Activated naive CD4-positive, alpha-beta T cell treated with anti-CD3 and anti-CD28 coated beads, Interleukin-2, amount 10 ng/mL, durations not matched to agents 7 days and 5 days (primary cell): ENCODE measurements around the gene PICK1.

Experiments used
- CTCF ChIA-PET: fragments of 350-600 bp; sonication (Branson Sonifier 250); formaldehyde crosslinking; loops from one replicate; lab custom pipeline; 2021; ENCODE audit warnings: antibody characterized with exemption; lab: Charles Lee
- DNase-seq: peaks from one replicate; pipeline ENCODE4 v3.0.0-alpha.2; 2020
- H3K27ac Mint-ChIP-seq: one replicate; pipeline ENCODE4 v1.8.0; 2021; ENCODE audit warnings: mild to moderate bottlenecking, moderate library complexity, mixed read lengths
- H3K27me3 Mint-ChIP-seq: one replicate; pipeline ENCODE4 v1.8.0; 2021; ENCODE audit warnings: mild to moderate bottlenecking, mixed read lengths
- H3K36me3 Mint-ChIP-seq: one replicate; pipeline ENCODE4 v1.8.0; 2021; ENCODE audit warnings: mixed read lengths
- H3K4me1 Mint-ChIP-seq: one replicate; pipeline ENCODE4 v1.8.0; 2021; ENCODE audit warnings: mixed read lengths
- H3K4me3 Mint-ChIP-seq: one replicate; pipeline ENCODE4 v1.8.0; 2021; ENCODE audit warnings: mild to moderate bottlenecking, moderate library complexity, mixed read lengths
- H3K9me3 Mint-ChIP-seq: one replicate; pipeline ENCODE4 v1.8.0; 2021; ENCODE audit warnings: mixed read lengths

PICK1 gene

DNA sequence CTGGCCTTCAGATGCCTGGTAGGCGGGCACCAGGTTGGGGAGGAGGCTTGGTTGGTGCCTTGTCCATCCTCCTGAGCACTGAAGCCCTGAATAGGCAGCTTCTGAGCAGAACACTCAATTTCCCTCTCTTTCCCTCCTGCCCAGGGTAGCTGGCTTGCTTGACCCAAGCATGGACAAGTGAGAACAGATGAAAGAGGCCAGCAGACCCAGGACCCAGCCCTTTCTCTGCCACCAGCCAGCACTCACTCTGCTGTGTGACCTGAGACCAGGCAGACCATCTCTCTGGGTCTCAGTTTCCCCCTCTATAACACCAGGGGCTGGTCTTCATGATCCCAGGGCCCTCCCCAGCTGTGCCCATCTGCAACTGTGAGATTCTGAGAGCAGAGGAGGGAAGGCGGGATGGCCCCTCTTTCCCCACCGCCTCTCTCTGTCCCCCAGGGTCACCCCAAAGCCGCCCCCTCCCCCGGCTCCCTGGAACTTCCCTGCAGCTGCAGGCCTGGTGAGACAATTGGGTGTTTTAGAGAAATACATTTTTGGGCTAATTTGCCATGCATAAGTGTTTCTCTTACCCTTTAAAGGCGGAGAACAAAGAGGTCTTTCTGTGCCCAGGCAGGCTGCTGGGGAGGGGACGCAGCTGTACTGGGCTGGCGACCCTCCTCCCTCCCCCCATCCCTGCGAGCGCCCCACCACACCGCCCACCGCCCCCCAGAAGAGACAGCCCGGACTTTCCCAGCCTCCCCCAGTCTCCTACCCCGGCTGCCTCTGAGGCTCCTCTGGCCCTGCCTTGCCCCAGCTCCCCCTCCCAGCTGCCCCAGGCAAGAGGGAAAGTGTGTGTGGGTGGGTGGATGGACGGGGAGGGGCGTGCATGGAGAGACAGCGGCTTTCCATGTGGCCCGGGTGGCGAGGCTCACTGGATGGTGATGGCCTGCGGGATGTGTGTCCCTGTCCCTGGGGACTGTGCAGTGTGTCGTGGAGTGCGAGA, 30.8 kb upstream of the PICK1 start:
- CTCF ChIA-PET, result no interaction called here
- Mint-ChIP-seq H3K27ac (no peak overlapping the region), H3K9me3 (no peaks in the 10 kb centered on the region), H3K36me3 (no peaks in the 10 kb centered on the region), H3K4me1 (no peaks in the 10 kb centered on the region), H3K27me3 (peaks cover 6% of the 10 kb centered on the region), H3K4me3 (no peak overlapping the region)
- DNase-seq, result no peak

GRCh38 chr22:38027487-38027886, 29.7 kb upstream of the PICK1 start:
- CTCF ChIA-PET, result no interaction called here
- DNase-seq, result no peak
- Mint-ChIP-seq H3K4me3 (no peak overlapping the region), H3K27ac (no peak overlapping the region), H3K36me3 (no peaks in the 10 kb centered on the region), H3K4me1 (no peaks in the 10 kb centered on the region), H3K27me3 (peaks cover 6% of the 10 kb centered on the region), H3K9me3 (no peaks in the 10 kb centered on the region)

DNA sequence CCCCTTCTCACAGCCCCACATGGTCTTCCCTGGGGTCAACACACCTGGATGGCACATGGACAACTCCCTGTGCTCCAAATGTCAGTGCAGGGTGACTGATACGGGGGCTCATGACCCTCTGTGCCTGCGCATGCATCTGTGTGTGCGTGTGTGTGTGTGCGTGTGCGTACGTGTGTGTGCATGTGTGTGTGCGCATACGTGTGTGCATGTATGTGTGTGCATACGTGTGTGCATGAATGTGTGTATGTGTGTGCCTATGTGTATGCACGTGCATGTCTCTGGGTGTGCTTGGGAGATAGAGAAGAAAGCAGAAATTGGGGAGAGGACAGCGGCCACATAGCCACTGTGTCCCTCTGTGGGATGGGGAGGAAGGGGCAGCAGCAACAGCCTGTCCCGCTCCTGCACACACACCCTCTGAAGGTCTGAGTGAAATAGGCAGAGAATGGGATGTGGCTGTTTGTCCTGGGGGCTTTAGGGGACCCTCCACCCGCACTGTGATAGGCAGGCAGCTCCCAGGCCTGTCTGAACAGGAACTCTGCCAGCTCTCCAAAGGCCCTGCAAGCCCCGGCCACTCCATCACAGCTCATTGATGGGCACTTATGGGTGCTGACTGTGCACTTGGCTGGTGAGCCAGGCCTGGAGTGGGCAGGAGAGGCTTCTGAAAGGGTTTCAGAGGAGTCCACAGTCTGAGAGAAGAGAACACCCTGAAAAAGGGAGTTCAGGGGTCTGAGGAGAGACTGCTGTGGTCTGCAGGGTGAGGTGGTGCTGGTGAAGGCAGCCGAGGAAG, 28.7 kb upstream of the PICK1 start:
- H3K4me3 Mint-ChIP-seq, result no peak overlapping the region
- no peaks in the 10 kb centered on the region for H3K36me3 Mint-ChIP-seq
- no peaks in the 10 kb centered on the region for H3K4me1 Mint-ChIP-seq
- H3K9me3 Mint-ChIP-seq, result no peaks in the 10 kb centered on the region
- peaks cover 6% of the 10 kb centered on the region for H3K27me3 Mint-ChIP-seq
- CTCF ChIA-PET, result interaction anchor here (0.8 kb wide), 1 partner anchor 24 kb away, joined by 4 read pairs; no protein-coding TSS in a partner anchor
- H3K27ac Mint-ChIP-seq, result no peak overlapping the region
- no peak for DNase-seq

DNA sequence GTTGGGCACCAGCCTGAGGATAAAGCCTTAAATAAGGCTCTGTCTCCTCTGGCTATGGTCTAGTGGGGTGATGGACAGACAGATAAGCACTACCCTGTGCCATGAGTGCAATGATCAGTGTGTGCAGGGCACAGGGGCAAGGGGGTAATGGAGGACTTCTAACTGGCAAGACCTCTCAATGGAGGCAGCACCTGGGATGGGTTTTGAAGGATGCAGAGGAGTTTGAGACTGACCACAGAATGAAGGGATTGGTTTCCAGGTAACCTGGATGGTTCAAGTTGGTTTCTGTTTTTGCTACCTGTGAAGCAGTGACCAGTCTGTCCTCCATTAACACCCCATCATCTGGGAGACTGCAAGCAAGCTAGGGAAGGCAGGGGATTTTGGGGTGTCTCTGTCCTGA, 27.8 kb upstream of the PICK1 start:
- no peaks in the 10 kb centered on the region for H3K36me3 Mint-ChIP-seq
- H3K27me3 Mint-ChIP-seq, result peaks cover 6% of the 10 kb centered on the region
- CTCF ChIA-PET, result interaction anchor here (0.8 kb wide), 1 partner anchor 23 kb away, joined by 4 read pairs; no protein-coding TSS in a partner anchor
- no peak for DNase-seq
- no peak overlapping the region for H3K27ac Mint-ChIP-seq
- no peak overlapping the region for H3K4me3 Mint-ChIP-seq
- no peaks in the 10 kb centered on the region for H3K9me3 Mint-ChIP-seq
- no peaks in the 10 kb centered on the region for H3K4me1 Mint-ChIP-seq

DNA sequence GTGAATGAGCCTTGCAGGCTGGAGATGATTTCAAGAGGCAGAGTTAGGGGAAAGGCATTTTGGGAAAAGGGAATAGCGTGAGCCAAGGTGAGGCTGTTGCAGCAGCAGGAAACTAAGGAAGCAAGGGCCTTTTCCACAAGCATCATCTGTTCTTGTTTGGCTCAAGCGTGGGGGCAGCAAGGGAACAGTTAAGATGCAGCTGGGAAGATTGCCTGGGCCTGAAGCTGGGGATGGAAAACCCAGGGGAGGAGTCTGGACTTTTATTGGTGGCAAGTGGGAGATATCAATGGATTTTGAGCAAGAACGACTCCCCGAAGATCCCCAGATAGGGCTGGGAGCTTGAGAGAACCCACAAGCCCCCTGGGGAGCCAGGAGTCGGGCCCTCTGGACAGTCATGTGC, 27.3 kb upstream of the PICK1 start:
- H3K27ac Mint-ChIP-seq, result no peak overlapping the region
- peaks cover 6% of the 10 kb centered on the region for H3K27me3 Mint-ChIP-seq
- H3K9me3 Mint-ChIP-seq, result no peaks in the 10 kb centered on the region
- no peak for DNase-seq
- H3K4me1 Mint-ChIP-seq, result no peaks in the 10 kb centered on the region
- H3K36me3 Mint-ChIP-seq, result no peaks in the 10 kb centered on the region
- H3K4me3 Mint-ChIP-seq, result no peak overlapping the region
- CTCF ChIA-PET, result no interaction called here

DNA sequence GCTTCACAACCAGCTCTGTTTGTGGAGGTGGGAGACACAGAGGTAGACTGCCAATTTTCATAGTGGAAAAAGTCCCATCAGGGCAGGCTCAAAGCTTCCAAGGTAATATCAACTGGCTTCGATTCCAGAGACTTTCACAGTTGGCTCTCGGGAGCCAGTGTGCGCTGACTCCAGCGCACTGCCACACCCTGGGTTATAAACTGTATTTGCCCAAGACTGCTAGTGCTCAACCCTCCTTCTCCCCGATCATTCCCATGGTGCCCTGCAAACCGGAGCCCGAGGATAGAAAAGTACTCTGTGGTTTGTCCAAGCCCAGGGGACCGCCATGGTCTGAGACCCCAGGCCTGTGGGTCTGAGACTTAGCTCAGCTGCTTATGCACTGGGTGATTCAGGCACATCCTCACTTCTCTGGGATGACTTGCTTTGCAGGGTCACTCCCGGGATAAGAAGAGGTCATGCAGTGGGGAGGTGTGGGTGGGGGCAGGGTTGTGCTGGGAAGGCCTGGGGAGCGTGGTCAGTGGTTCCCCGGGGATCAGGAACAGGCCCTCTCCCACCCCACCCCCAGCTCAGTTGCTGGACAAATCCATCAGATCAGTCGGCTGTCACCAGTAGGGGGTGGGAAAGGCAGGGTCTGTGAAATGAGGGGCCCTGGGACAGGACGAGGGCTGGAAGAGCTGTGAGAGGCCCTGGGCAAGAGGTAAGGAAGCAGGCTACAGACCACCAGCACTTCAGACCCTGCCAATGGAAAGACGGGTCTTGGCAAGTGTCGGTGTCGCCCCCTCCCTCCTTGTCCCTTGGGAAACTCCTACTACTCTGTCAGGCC, 26.7 kb upstream of the PICK1 start:
- Mint-ChIP-seq H3K9me3 (no peaks in the 10 kb centered on the region), H3K36me3 (no peaks in the 10 kb centered on the region), H3K27ac (no peak overlapping the region), H3K27me3 (peaks cover 6% of the 10 kb centered on the region), H3K4me3 (no peak overlapping the region), H3K4me1 (no peaks in the 10 kb centered on the region)
- no peak for DNase-seq
- CTCF ChIA-PET, result no interaction called here

GRCh38 chr22:38031491-38031890, 25.7 kb upstream of the PICK1 start:
- H3K36me3 Mint-ChIP-seq, result no peaks in the 10 kb centered on the region
- H3K27ac Mint-ChIP-seq, result no peak overlapping the region
- CTCF ChIA-PET, result no interaction called here
- no peak for DNase-seq
- peaks cover 6% of the 10 kb centered on the region for H3K27me3 Mint-ChIP-seq
- no peaks in the 10 kb centered on the region for H3K4me1 Mint-ChIP-seq
- H3K9me3 Mint-ChIP-seq, result no peaks in the 10 kb centered on the region
- no peak overlapping the region for H3K4me3 Mint-ChIP-seq

GRCh38 chr22:38032681-38033521, 24.3 kb upstream of the PICK1 start:
- peaks cover 6% of the 10 kb centered on the region for H3K27me3 Mint-ChIP-seq
- H3K4me3 Mint-ChIP-seq, result no peak overlapping the region
- no peaks in the 10 kb centered on the region for H3K9me3 Mint-ChIP-seq
- no peaks in the 10 kb centered on the region for H3K36me3 Mint-ChIP-seq
- CTCF ChIA-PET, result interaction anchor here (0.6 to 0.9 kb wide), 2 partner anchors 38 to 69 kb away, joined by 3 to 4 read pairs; no protein-coding TSS in a partner anchor
- no peak for DNase-seq
- H3K4me1 Mint-ChIP-seq, result no peaks in the 10 kb centered on the region
- H3K27ac Mint-ChIP-seq, result no peak overlapping the region

DNA sequence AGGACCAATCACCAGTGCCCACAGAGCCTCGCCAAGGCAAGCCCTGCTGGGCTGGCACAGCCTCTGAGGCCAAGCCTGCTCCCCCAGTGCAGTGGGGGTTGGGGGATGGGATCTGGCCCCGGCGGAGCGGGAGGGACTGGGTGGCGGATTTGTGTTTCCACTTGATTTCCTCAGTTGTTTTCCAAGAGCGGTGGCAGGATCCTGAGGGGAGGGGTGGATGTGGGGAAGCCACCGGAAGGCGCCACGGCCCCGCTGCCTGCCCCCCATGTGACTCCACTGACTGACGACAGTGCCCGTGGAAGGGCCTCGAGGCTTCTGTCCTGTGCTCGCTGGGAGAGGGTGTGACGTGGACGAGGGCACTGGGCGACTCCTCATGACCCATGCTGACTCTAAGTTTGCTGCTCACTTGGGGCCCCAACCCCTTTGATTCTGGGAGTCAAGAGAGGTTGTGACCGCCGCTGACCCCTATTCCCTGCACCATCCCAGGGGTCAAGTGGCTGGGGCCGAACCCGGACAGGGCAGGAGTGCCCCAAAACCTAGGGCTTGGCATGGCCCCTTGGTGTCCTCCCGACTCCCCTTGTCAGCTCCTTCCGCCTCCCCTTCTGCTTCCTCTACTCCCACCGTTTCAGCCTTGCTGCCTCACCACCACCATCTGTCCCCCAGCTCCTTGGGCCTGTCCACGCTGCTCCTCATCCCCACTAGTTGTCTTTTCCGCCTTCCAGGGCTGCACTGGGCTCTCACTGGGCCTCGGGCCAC, 23.5 kb upstream of the PICK1 start:
- H3K9me3 Mint-ChIP-seq, result no peaks in the 10 kb centered on the region
- H3K4me1 Mint-ChIP-seq, result no peaks in the 10 kb centered on the region
- CTCF ChIA-PET, result interaction anchor here (0.6 kb wide), 1 partner anchor 38 kb away, joined by 3 read pairs; no protein-coding TSS in a partner anchor
- H3K27ac Mint-ChIP-seq, result no peak overlapping the region
- no peaks in the 10 kb centered on the region for H3K36me3 Mint-ChIP-seq
- H3K27me3 Mint-ChIP-seq, result peaks cover 6% of the 10 kb centered on the region
- H3K4me3 Mint-ChIP-seq, result no peak overlapping the region
- no peak for DNase-seq

GRCh38 chr22:38034278-38034882, 22.8 kb upstream of the PICK1 start:
- Mint-ChIP-seq H3K27ac (no peak overlapping the region), H3K4me3 (no peak overlapping the region), H3K4me1 (no peaks in the 10 kb centered on the region), H3K27me3 (peaks cover 6% of the 10 kb centered on the region), H3K36me3 (no peaks in the 10 kb centered on the region), H3K9me3 (no peaks in the 10 kb centered on the region)
- DNase-seq, result no peak
- CTCF ChIA-PET, result no interaction called here

GRCh38 chr22:38034884-38035529, 22.2 kb upstream of the PICK1 start:
- no peaks in the 10 kb centered on the region for H3K9me3 Mint-ChIP-seq
- no peak overlapping the region for H3K27ac Mint-ChIP-seq
- H3K4me3 Mint-ChIP-seq, result no peak overlapping the region
- H3K36me3 Mint-ChIP-seq, result no peaks in the 10 kb centered on the region
- H3K27me3 Mint-ChIP-seq, result peaks cover under 1% of the 10 kb centered on the region
- CTCF ChIA-PET, result no interaction called here
- no peak for DNase-seq
- H3K4me1 Mint-ChIP-seq, result no peaks in the 10 kb centered on the region

DNA sequence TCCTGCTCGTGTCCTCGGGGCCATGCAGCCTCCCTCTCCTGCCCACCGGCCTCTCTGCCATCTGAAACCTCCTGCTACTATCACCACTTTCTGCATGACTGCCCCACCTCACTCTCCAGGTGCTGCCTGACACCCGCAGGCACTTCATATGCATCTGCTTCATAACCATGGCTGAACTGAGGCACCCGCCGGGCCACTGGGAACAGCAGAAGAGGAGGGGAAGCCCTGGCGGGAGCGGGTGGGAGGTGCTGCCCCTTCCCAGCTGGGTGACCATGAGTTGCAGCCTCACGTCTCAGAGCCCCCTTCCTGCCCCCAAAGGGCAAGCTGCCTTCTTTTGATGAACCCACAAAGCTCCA, 21.7 kb upstream of the PICK1 start:
- Mint-ChIP-seq H3K27ac (no peak overlapping the region), H3K9me3 (no peaks in the 10 kb centered on the region)

More for the DNA sequence above, 21.7 kb upstream of the PICK1 start:
- CTCF ChIA-PET, result no interaction called here
- H3K27me3 Mint-ChIP-seq, result no peaks in the 10 kb centered on the region
- H3K36me3 Mint-ChIP-seq, result no peaks in the 10 kb centered on the region
- no peak overlapping the region for H3K4me3 Mint-ChIP-seq
- H3K4me1 Mint-ChIP-seq, result no peaks in the 10 kb centered on the region
- no peak for DNase-seq
